Tibial nerve (tissue), 3 donors: Measurements from ENCODE around the gene INKA2.

Source experiments
- POLR2A ChIP-seq, 2 donors: fragments of 450-650 bp; IDR thresholded peaks; one replicate each; pipeline ENCODE4 v1.6.1; 2017; ENCODE audit warnings: antibody characterized with exemption in 2 of 2, mild to moderate bottlenecking in 2 of 2, moderate library complexity in 2 of 2
- TF ChIP-seq, protein P1 (sequence below), 5 experiments: fragments of 200-600 bp in 3 of 5; fragments of 450-650 bp in 2 of 5; sonication (generic) in 3 of 5; IDR thresholded peaks; one replicate each; pipeline ENCODE4 v1.5.1; 2016 to 2019; ENCODE audit warnings: antibody characterized with exemption in 5 of 5, mild to moderate bottlenecking in 3 of 5, moderate library complexity in 2 of 5

DNA sequence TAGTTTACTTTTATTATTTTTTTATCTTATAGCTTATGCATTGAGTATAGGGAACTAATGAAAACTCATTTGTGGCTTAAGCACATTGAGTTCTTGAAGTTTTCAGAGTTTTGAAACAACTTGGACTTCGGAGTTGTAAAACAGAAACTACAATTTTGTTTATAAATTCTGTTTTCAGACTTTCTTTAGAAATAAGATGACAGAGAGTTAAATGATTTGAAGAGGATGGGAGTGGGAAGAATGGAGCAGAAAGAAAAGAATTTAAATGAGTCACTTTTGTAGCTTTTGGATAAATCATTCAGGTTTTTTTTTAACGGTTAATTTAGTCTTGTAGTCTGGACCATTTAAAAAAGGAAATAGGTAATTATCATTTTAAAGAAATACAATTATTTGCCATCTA is 32.3 kb downstream of the INKA2 start:
- TF ChIP-seq, protein P1, sequence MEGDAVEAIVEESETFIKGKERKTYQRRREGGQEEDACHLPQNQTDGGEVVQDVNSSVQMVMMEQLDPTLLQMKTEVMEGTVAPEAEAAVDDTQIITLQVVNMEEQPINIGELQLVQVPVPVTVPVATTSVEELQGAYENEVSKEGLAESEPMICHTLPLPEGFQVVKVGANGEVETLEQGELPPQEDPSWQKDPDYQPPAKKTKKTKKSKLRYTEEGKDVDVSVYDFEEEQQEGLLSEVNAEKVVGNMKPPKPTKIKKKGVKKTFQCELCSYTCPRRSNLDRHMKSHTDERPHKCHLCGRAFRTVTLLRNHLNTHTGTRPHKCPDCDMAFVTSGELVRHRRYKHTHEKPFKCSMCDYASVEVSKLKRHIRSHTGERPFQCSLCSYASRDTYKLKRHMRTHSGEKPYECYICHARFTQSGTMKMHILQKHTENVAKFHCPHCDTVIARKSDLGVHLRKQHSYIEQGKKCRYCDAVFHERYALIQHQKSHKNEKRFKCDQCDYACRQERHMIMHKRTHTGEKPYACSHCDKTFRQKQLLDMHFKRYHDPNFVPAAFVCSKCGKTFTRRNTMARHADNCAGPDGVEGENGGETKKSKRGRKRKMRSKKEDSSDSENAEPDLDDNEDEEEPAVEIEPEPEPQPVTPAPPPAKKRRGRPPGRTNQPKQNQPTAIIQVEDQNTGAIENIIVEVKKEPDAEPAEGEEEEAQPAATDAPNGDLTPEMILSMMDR (IDR thresholded peaks at IDR 0.05), result no peak
- no peak for TF ChIP-seq POLR2A (IDR thresholded peaks at IDR 0.05)
